Neural cell (in vitro differentiated cells): Measurements from ENCODE around the gene TRIM44. TPM values are rescaled to one million over a fixed set of nuclear protein-coding genes. Genes with fewer than 3 reads are reported as not detected.
A peak's percentile ranks its signal among the peaks of the same experiment; 100 is the strongest.

Source experiments
- H2AFZ ChIP-seq: fragments of 200-600, 300-800 bp; sonication (generic), shearing (Covaris generic); 2 replicates; pipeline ENCODE4 v1.6.0; 2014; ENCODE audit warnings: low read depth, mild to moderate bottlenecking, antibody characterized with exemption, low read length, moderate library complexity
- H3F3A ChIP-seq: fragments of 200-600 bp; shearing (Covaris generic); 2 replicates; pipeline ENCODE4 v1.6.1; 2016; ENCODE audit warnings: mild to moderate bottlenecking, moderate library complexity, mixed read lengths, antibody characterized with exemption, low read length; ENCODE audit not compliant: insufficient read depth, poor library complexity, severe bottlenecking
- H3K27ac ChIP-seq: fragments of 200-600, 300-800 bp; sonication (generic), shearing (Covaris generic); 2 replicates; pipeline ENCODE4 v1.5.1; 2014; ENCODE audit warnings: mild to moderate bottlenecking, low read length, moderate library complexity
- H3K27me3 ChIP-seq: fragments of 300-800, 200-600 bp; sonication (generic), shearing (Covaris generic); 2 replicates; pipeline ENCODE4 v1.6.0; 2014; ENCODE audit warnings: mild to moderate bottlenecking, low read depth, low read length, moderate library complexity; ENCODE audit not compliant: insufficient read depth
- H3K36me3 ChIP-seq: fragments of 300-800, 200-600 bp; sonication (generic), shearing (Covaris generic); 2 replicates; pipeline ENCODE4 v1.5.1; 2014; ENCODE audit warnings: mild to moderate bottlenecking, antibody characterized with exemption, low read length, moderate library complexity; ENCODE audit not compliant: insufficient read depth
- H3K4me2 ChIP-seq: fragments of 300-800, 200-600 bp; sonication (generic), shearing (Covaris generic); 2 replicates; pipeline ENCODE4 v1.6.0; 2014; ENCODE audit warnings: mild to moderate bottlenecking, low read length
- H3K4me3 ChIP-seq: fragments of 300-800, 200-600 bp; sonication (generic), shearing (Covaris generic); 2 replicates; pipeline ENCODE4 v1.5.1; 2014; ENCODE audit warnings: mild to moderate bottlenecking, low read length, moderate library complexity
- H3K79me2 ChIP-seq: fragments of 200-600 bp; shearing (Covaris generic); replicated peaks from 2 replicates; pipeline ENCODE4 v1.6.0; 2014; ENCODE audit warnings: mild to moderate bottlenecking, low read length, moderate library complexity; ENCODE audit not compliant: insufficient read depth
- H3K9ac ChIP-seq: fragments of 300-800, 200-600 bp; sonication (generic), shearing (Covaris generic); 2 replicates; pipeline ENCODE4 v1.6.1; 2016; ENCODE audit warnings: mild to moderate bottlenecking, low read length, mixed read lengths
- H3K9me2 ChIP-seq: fragments of 200-600 bp; shearing (Covaris generic); 2 replicates; pipeline ENCODE4 v1.6.1; 2016; ENCODE audit warnings: mild to moderate bottlenecking, low read length, mixed read lengths; ENCODE audit not compliant: insufficient read depth
- H3K9me3 ChIP-seq: fragments of 200-600, 300-800 bp; sonication (generic), shearing (Covaris generic); 2 replicates; pipeline ENCODE4 v1.6.1; 2016; ENCODE audit warnings: mild to moderate bottlenecking, mixed run types, low read length, moderate library complexity, mixed read lengths
- H4K20me1 ChIP-seq: fragments of 200-600 bp; shearing (Covaris generic); 2 replicates; pipeline ENCODE4 v1.6.1; 2016; ENCODE audit warnings: mild to moderate bottlenecking, mixed run types; ENCODE audit not compliant: insufficient read depth
- CTCF ChIP-seq: fragments of 450-650 bp; IDR thresholded peaks from 2 replicates; pipeline ENCODE4 v1.5.1; 2014; ENCODE audit warnings: antibody characterized with exemption, mild to moderate bottlenecking, moderate library complexity; ENCODE audit not compliant: poor library complexity, severe bottlenecking
- EP300 ChIP-seq: fragments of 450-650 bp; conservative IDR thresholded peaks from 2 replicates; pipeline ENCODE4 v1.6.1; 2014; ENCODE audit warnings: antibody characterized with exemption, mild to moderate bottlenecking, moderate library complexity; ENCODE audit not compliant: poor library complexity, severe bottlenecking
- EZH2 ChIP-seq: fragments of 200-600, 300-800 bp; shearing (Covaris generic), sonication (generic); IDR thresholded peaks from 2 replicates; pipeline ENCODE4 v1.6.1; 2014; ENCODE audit warnings: antibody characterized with exemption, low read length, borderline replicate concordance, mild to moderate bottlenecking; ENCODE audit not compliant: insufficient read depth, poor library complexity, severe bottlenecking
- MXI1 ChIP-seq: fragments of 450-650 bp; conservative IDR thresholded peaks from 2 replicates; pipeline ENCODE4 v1.6.1; 2014; ENCODE audit warnings: antibody characterized with exemption, mild to moderate bottlenecking; ENCODE audit not compliant: poor library complexity, severe bottlenecking
- POLR2AphosphoS5 ChIP-seq: IDR thresholded peaks from 2 replicates; pipeline ENCODE4 v1.6.1; 2012
- RAD21 ChIP-seq: fragments of 450-650 bp; conservative IDR thresholded peaks from 2 replicates; pipeline ENCODE4 v1.6.1; 2014; ENCODE audit warnings: antibody characterized with exemption, mild to moderate bottlenecking, moderate library complexity
- REST ChIP-seq: IDR thresholded peaks from 2 replicates; pipeline ENCODE4 v1.6.1; 2012; ENCODE audit warnings: borderline replicate concordance
- SMC3 ChIP-seq: fragments of 450-650 bp; conservative IDR thresholded peaks from 2 replicates; pipeline ENCODE4 v1.6.1; 2014; ENCODE audit warnings: antibody characterized with exemption, mild to moderate bottlenecking, moderate library complexity; ENCODE audit not compliant: poor library complexity
- TAF1 ChIP-seq: IDR thresholded peaks from 2 replicates; pipeline ENCODE4 v1.6.1; 2012; ENCODE audit warnings: low read depth
- polyA plus RNA-seq: library from polyadenylated mRNA; depleted of rRNA; stranded (reverse); fragments of >200 nt; gene quantifications from 2 replicates; pipeline ENCODE4 v1.2.3, GENCODE V29; 2014

Gene TRIM44
- polyA plus RNA-seq, 1 donor from 2014 or later: 14.9 TPM

- H3K79me2 ChIP-seq: no peaks in the 10 kb centered on the region
- H3K9me3 ChIP-seq: no peaks in the 10 kb centered on the region
- H3K4me3 ChIP-seq: peak overlapping the region; percentile 23
- no peaks in the 10 kb centered on the region for H4K20me1 ChIP-seq
- H3K36me3 ChIP-seq: no peaks in the 10 kb centered on the region
- H3K4me2 ChIP-seq: no peak overlapping the region
- H3K9me2 ChIP-seq: no peaks in the 10 kb centered on the region
- TF ChIP-seq EP300: no peak
- no peak for TF ChIP-seq EZH2
- no peak for TF ChIP-seq CTCF
- no peak overlapping the region for H3K9ac ChIP-seq
- no peak overlapping the region for H3K27ac ChIP-seq
- H2AFZ ChIP-seq: no peak overlapping the region
- no peaks in the 10 kb centered on the region for H3F3A ChIP-seq
- no peaks in the 10 kb centered on the region for H3K27me3 ChIP-seq
These were observed 85.1 kb downstream of the TRIM44 start for GRCh38 chr11:35747668-35748067.

GRCh38 chr11:35748644-35749043, 86.1 kb downstream of the TRIM44 start:
- Histone ChIP-seq H2AFZ (no peak overlapping the region), H3K4me2 (no peak overlapping the region), H4K20me1 (no peaks in the 10 kb centered on the region), H3K27ac (no peak overlapping the region), H3K9me3 (no peaks in the 10 kb centered on the region), H3K9me2 (no peaks in the 10 kb centered on the region), H3F3A (no peaks in the 10 kb centered on the region), H3K4me3 (no peak overlapping the region), H3K9ac (no peak overlapping the region), H3K79me2 (no peaks in the 10 kb centered on the region), H3K27me3 (no peaks in the 10 kb centered on the region), H3K36me3 (no peaks in the 10 kb centered on the region)
- TF ChIP-seq RAD21 (no peak), TAF1 (no peak), POLR2AphosphoS5 (no peak), REST (no peak), SMC3 (no peak), MXI1 (no peak), EZH2 (no peak), EP300 (no peak), CTCF (no peak)
